Stimulated activated naive B cell treated with anti-CD40 and anti-IgM and Interleukin-4, amounts not matched to agents 10 μg/mL and 1 μg/mL and 100 μg/mL, for 72 hours (primary cell): ENCODE results near the gene ABCA2.

Experiments
- ATAC-seq, 2 donors: fragments of 150-1000 bp; cut with Tn5 transposase; replicated peaks; 2 replicates each; pipeline ENCODE4 v1.10.0; 2021; ENCODE audit warnings: moderate library complexity in 1 of 2
- DNase-seq: peaks from one replicate; pipeline ENCODE4 v3.0.0; 2021
- H3K27ac Mint-ChIP-seq: one replicate; pipeline ENCODE4 v1.8.0; 2022; ENCODE audit warnings: mild to moderate bottlenecking, mixed read lengths
- H3K27me3 Mint-ChIP-seq, 2 donors: one replicate each; pipeline ENCODE4 v1.8.0; 2022; ENCODE audit warnings: mixed read lengths in 2 of 2
- H3K36me3 Mint-ChIP-seq, 2 donors: one replicate each; pipeline ENCODE4 v1.8.0; 2022; ENCODE audit warnings: mixed read lengths in 2 of 2, mild to moderate bottlenecking in 1 of 2
- H3K4me1 Mint-ChIP-seq, 2 donors: one replicate each; pipeline ENCODE4 v1.8.0; 2022; ENCODE audit warnings: mixed read lengths in 2 of 2, mild to moderate bottlenecking in 1 of 2
- H3K4me3 Mint-ChIP-seq, 2 donors: one replicate each; pipeline ENCODE4 v1.8.0; 2022; ENCODE audit warnings: mild to moderate bottlenecking in 2 of 2, mixed read lengths in 2 of 2, moderate library complexity in 1 of 2
- H3K9me3 Mint-ChIP-seq, 2 donors: one replicate each; pipeline ENCODE4 v1.8.0; 2022; ENCODE audit warnings: mixed read lengths in 2 of 2, mild to moderate bottlenecking in 1 of 2

The ABCA2 gene

DNA sequence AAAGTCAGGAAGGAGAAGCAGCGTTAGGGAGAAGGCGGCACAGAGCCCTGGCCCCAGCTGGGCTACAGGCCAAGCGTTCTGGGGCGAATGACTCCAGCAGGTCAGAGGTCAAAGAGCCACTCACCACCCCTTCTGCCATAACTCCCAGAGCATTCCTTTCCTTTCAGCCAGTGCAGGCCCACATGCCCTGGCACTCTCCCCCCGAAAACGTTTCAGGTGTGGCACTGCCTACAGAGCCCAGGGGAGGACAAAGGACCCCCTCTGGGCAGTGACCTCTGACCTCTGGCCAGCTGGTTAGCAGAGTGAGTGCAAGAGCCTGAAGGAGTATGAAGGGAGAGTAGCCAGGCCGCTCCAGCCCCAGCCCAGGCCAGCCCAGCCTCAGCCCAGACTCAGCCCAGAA is 4.9 kb downstream of the ABCA2 start:
- peaks cover 0 to 10% of the 10 kb centered on the region in 2 donors for H3K4me1 Mint-ChIP-seq
- no peak for DNase-seq
- peak overlapping the region; percentile 2 for H3K27ac Mint-ChIP-seq
- ATAC-seq: no peak
- peaks cover 0 to 2% of the 10 kb centered on the region in 2 donors for H3K9me3 Mint-ChIP-seq
- no peaks in the 10 kb centered on the region for H3K27me3 Mint-ChIP-seq
- H3K36me3 Mint-ChIP-seq: peaks cover 0 to 4% of the 10 kb centered on the region in 2 donors
- no peak overlapping the region for H3K4me3 Mint-ChIP-seq

DNA sequence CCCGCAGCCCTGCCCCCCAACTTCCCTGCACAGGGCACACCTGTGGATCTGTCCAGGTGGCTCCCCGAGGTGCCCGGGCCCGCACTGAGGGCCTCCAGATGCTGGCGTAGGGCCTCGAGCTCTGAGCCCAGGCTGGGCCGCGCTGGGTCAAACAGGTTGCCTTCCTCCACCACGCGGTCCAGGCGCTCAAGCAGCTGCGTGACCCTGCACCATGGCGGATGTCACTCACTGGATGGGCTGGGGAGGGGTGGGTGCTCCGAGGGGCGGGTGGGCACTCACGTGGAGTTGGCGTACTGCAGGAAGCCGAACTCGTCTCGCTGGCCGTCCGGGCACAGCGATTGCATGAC is 5.4 kb downstream of the ABCA2 start:
- H3K9me3 Mint-ChIP-seq: peaks cover 0 to 2% of the 10 kb centered on the region in 2 donors
- DNase-seq (no peak), ATAC-seq (no peak)
- no peak overlapping the region for H3K4me3 Mint-ChIP-seq
- H3K4me1 Mint-ChIP-seq: peaks cover 0 to 10% of the 10 kb centered on the region in 2 donors
- H3K36me3 Mint-ChIP-seq: peaks cover 0 to 4% of the 10 kb centered on the region in 2 donors
- no peaks in the 10 kb centered on the region for H3K27me3 Mint-ChIP-seq
- no peak overlapping the region for H3K27ac Mint-ChIP-seq

DNA sequence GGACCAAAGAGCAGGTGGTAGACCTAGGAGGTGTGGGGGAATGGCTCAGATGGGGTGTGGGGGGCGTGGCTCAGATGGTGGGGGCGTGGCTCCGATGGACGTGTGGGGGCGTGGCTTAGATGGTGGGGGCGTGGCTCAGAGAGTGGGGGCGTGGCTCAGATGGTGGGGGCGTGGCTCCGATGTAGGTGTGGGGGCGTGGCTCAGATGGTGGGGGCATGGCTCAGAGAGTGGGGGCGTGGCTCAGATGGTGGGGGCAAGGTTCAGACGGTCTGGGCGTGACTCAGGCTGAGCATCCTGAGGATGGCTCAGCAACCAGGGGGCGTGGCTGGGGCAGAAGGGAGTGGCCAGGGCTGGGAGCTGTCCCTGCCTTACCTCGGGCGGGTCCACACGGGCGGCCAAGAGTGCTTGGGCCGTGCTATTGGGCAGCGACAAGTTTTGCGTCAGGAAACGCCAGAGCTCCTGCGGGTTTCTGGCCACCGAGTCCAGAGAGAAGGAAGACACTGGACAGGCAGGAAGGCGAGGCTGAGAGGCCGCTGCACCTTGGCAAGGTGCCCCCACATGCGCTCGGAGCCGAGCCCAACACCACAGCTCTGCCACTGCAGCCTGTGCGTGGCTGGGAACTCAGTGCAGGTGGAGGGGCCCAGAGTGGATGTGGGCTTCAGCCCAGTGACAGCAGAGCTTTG is 5.9 kb downstream of the ABCA2 start:
- Mint-ChIP-seq H3K36me3 (peaks cover 2 to 4% of the 10 kb centered on the region in 2 donors), H3K4me1 (peaks cover 0 to 7% of the 10 kb centered on the region in 2 donors), H3K27me3 (no peaks in the 10 kb centered on the region), H3K4me3 (no peak overlapping the region), H3K9me3 (peaks cover 0 to 2% of the 10 kb centered on the region in 2 donors), H3K27ac (no peak overlapping the region)
- DNase-seq (no peak), ATAC-seq (peak; percentile 67)

DNA sequence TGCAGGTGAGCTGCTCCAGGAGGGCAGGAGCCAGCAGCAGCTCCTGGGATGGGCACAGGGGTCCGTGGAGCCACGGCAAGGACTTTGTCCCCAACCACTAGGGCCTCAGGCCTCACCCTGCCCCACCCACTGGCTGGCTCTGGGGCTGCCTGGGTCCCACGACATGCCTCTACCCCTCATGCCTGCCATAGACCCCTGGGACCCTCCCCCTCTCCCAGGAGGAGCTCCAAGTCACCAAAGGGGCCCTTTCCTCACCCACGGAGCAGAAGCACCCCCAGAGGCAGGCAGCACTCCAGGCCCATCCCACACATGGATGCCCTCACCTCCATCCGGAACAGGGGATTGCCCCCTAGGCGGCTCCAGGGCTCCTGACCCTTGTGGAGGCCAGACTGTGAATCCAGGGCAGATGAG is 6.5 kb downstream of the ABCA2 start:
- no peak for ATAC-seq
- peaks cover 0 to 3% of the 10 kb centered on the region in 2 donors for H3K4me1 Mint-ChIP-seq
- no peak overlapping the region for H3K4me3 Mint-ChIP-seq
- H3K27ac Mint-ChIP-seq: no peak overlapping the region
- H3K9me3 Mint-ChIP-seq: peaks cover 0 to 2% of the 10 kb centered on the region in 2 donors
- no peaks in the 10 kb centered on the region for H3K27me3 Mint-ChIP-seq
- DNase-seq: no peak
- peaks cover 6 to 8% of the 10 kb centered on the region in 2 donors for H3K36me3 Mint-ChIP-seq

- no peak for ATAC-seq
- peaks cover 6 to 8% of the 10 kb centered on the region in 2 donors for H3K36me3 Mint-ChIP-seq
Observed at GRCh38 chr9:137020771-137021567, 7.1 kb downstream of the ABCA2 start.

GRCh38 chr9:137019891-137020683 is 8.0 kb downstream of the ABCA2 start:
- Mint-ChIP-seq H3K4me1 (peaks cover 0 to 2% of the 10 kb centered on the region in 2 donors), H3K27me3 (no peaks in the 10 kb centered on the region), H3K9me3 (peaks cover 0 to 2% of the 10 kb centered on the region in 2 donors), H3K27ac (no peak overlapping the region), H3K36me3 (peaks cover 6 to 8% of the 10 kb centered on the region in 2 donors), H3K4me3 (no peak overlapping the region)
- no peak for DNase-seq
- no peak for ATAC-seq

More at GRCh38 chr9:137020771-137021567, 7.1 kb downstream of the ABCA2 start:
- H3K9me3 Mint-ChIP-seq: peaks cover 0 to 2% of the 10 kb centered on the region in 2 donors
- no peak overlapping the region for H3K27ac Mint-ChIP-seq
- no peak for DNase-seq
- H3K4me1 Mint-ChIP-seq: peaks cover 0 to 3% of the 10 kb centered on the region in 2 donors
- no peak overlapping the region for H3K4me3 Mint-ChIP-seq
- no peaks in the 10 kb centered on the region for H3K27me3 Mint-ChIP-seq

GRCh38 chr9:137018761-137019559 is 9.1 kb downstream of the ABCA2 start:
- Mint-ChIP-seq H3K4me3 (no peak overlapping the region), H3K36me3 (peaks cover 8% of the 10 kb centered on the region in 2 donors), H3K27ac (no peak overlapping the region), H3K4me1 (peaks cover 0 to 2% of the 10 kb centered on the region in 2 donors), H3K27me3 (no peaks in the 10 kb centered on the region), H3K9me3 (peaks cover 0 to 2% of the 10 kb centered on the region in 2 donors)
- DNase-seq (no peak), ATAC-seq (no peak)

DNA sequence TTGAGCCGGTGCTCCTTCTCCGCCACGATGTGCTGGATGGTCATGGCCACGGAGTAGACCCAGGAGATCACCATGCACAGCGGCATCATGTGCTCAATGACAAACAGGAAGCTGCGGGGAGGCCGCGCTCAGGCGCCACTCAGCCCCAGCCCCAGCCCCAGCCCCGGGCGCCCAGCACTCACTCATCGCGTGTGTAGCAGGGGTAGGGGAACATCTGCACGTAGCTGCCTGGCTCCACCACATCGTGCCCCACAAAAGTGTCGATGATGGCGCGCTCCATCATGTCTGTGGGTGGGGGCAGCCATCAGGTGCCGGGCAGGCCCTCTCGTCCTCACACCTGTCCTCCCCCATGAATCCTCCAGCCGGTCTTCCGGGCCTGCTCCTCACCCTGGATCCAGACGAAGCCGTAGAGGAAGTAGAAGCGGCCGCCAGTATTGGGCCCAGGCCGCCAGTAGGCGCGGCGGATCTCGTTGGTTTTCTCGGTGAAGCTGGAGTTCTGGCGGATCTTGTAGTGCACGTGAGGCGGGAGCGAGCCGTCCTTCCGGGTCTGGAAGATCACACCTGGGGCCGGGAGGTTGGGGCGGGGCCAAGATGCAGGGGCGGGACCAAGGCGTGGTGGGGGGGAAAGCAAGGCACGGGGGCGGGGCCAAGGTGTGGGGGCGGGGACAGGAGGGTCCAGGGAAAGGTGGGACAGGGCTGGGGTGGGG is 10.1 kb downstream of the ABCA2 start:
- no peak for ATAC-seq

GRCh38 chr9:137017071-137017470 is 11.0 kb downstream of the ABCA2 start:
- peaks cover 6 to 8% of the 10 kb centered on the region in 2 donors for H3K36me3 Mint-ChIP-seq
- H3K4me1 Mint-ChIP-seq: peaks cover 0 to under 1% of the 10 kb centered on the region in 2 donors
- H3K27me3 Mint-ChIP-seq: no peaks in the 10 kb centered on the region
- DNase-seq (no peak), ATAC-seq (no peak)
- H3K4me3 Mint-ChIP-seq: no peak overlapping the region
- H3K27ac Mint-ChIP-seq: no peak overlapping the region
- H3K9me3 Mint-ChIP-seq: peaks cover 0 to under 1% of the 10 kb centered on the region in 2 donors

More for the DNA sequence above, 10.1 kb downstream of the ABCA2 start:
- Mint-ChIP-seq H3K4me3 (no peak overlapping the region), H3K4me1 (peaks cover 0 to 2% of the 10 kb centered on the region in 2 donors), H3K9me3 (peaks cover 0 to 2% of the 10 kb centered on the region in 2 donors), H3K27me3 (no peaks in the 10 kb centered on the region), H3K36me3 (peaks cover 8% of the 10 kb centered on the region in 2 donors), H3K27ac (no peak overlapping the region)
- DNase-seq: no peak

- H3K4me1 Mint-ChIP-seq: no peaks in the 10 kb centered on the region
- no peaks in the 10 kb centered on the region for H3K27me3 Mint-ChIP-seq
- ATAC-seq (no peak), DNase-seq (no peak)
- no peak overlapping the region for H3K27ac Mint-ChIP-seq
- no peaks in the 10 kb centered on the region for H3K9me3 Mint-ChIP-seq
- H3K4me3 Mint-ChIP-seq: no peak overlapping the region
- H3K36me3 Mint-ChIP-seq: peaks cover 5 to 9% of the 10 kb centered on the region in 2 donors
Observed at GRCh38 chr9:137016436-137016835, 11.6 kb downstream of the ABCA2 start.

- Mint-ChIP-seq H3K27me3 (no peaks in the 10 kb centered on the region), H3K27ac (no peak overlapping the region), H3K4me3 (no peak overlapping the region), H3K36me3 (peaks cover 7 to 11% of the 10 kb centered on the region in 2 donors), H3K4me1 (no peaks in the 10 kb centered on the region), H3K9me3 (no peaks in the 10 kb centered on the region)
- DNase-seq (no peak), ATAC-seq (no peak)
Observed at GRCh38 chr9:137015976-137016375, 12.1 kb downstream of the ABCA2 start.

GRCh38 chr9:137015540-137015930 is 12.5 kb downstream of the ABCA2 start:
- H3K27me3 Mint-ChIP-seq: no peaks in the 10 kb centered on the region
- H3K4me1 Mint-ChIP-seq: no peaks in the 10 kb centered on the region
- ATAC-seq: no peak

More at GRCh38 chr9:137015540-137015930, 12.5 kb downstream of the ABCA2 start:
- Mint-ChIP-seq H3K4me3 (no peak overlapping the region), H3K36me3 (peaks cover 7 to 11% of the 10 kb centered on the region in 2 donors), H3K9me3 (no peaks in the 10 kb centered on the region), H3K27ac (no peak overlapping the region)
- no peak for DNase-seq
